ENCODE measurements around the gene SHB. TPM values are rescaled to one million over a fixed set of nuclear protein-coding genes. Genes with fewer than 3 reads are reported as not detected.

SHB gene
- total and polyA plus RNA-seq, 2 of the 13 experiments (the other 11 are each of a cell fraction or from before 2014, with no cell fraction given), result 19.4 to 20.7 TPM

DNA sequence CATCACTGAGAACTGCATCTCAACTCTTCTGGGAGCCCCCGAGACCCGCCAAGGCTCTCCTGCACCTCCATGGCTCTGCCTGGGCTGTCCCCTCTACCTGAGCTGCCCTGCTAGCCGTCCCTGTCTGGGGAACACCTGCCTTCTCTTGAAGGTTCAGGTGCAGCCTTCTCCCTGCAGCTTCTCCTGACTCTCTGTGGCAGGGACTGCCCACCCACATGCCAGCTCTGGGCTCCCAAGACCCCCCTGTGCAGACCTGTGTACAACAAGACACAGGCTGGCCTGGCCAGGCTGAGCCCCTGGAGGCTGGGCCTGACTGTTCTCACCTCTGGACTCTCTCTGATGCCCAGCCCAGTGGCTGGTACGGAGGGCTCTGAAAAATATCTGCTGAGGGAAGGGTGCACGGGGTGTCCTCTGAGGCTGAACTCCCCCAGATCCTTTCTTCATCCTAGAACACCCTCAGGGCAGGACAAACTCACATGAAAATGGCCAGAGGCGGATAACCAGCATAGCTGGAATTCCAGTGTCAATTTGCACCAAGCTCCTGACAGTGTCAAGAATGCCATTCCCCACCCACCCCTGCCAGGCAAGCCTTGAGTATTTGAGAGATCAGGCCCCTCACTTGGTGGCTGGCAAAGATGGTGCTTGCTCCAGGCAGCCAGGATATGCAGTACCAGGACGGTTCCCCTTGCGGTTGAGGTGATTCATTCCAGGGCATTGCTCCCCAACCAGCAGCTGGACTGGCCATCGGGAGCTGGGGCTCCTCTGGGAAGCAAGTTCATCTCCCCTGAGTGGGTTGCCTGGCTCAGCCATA lies 124.2 kb downstream of the SHB start:
- H3K79me2 ChIP-seq (ENCODE audit: insufficient read depth, low read length), result no peaks in the 10 kb centered on the region
- TF ChIP-seq HNF1B (CRISPR knock-in tag; IDR thresholded peaks at IDR 0.05) (no peak), ELF4 (CRISPR knock-in tag; IDR thresholded peaks at IDR 0.05; ENCODE audit: borderline replicate concordance) (no peak), PRMT3 (CRISPR knock-in tag; IDR thresholded peaks at IDR 0.05; ENCODE audit: borderline replicate concordance, low read depth) (no peak), ZNF350 (CRISPR knock-in tag; IDR thresholded peaks at IDR 0.05; ENCODE audit: borderline replicate concordance, low read depth) (no peak), AGO2 (optimal IDR thresholded peaks at IDR 0.05; ENCODE audit: low read depth, low read length) (peak; percentile 26)
- WGBS (ENCODE audit: low lambda C conversion rate), result 90% methylated on average over 4 of the region's 9 CpGs
- no peak for ATAC-seq
- no peak overlapping the region for H3K9ac ChIP-seq (ENCODE audit: insufficient read depth, low read depth, low read length)
- peaks cover 55 to 97% of the 10 kb centered on the region in 2 experiments for H3K36me3 ChIP-seq (replicated peaks in 1 of 2; ENCODE audit: control insufficient read depth in 1 of 2, insufficient read depth in 2 of 2, low read length in 2 of 2)
- BruUV-seq (replicated peaks), result no TSS peak
- peaks cover 18% of the 10 kb centered on the region; the same call in 1 of the 2 replicates for H4K20me1 ChIP-seq (ENCODE audit: insufficient read depth, low read length)
- FAIRE-seq, result no peak
- no peak overlapping the region for H2AFZ ChIP-seq (ENCODE audit: low read length)
- intact Hi-C loops (cut with micrococcal nuclease; ENCODE audit: unreplicated experiment) (no loop called here), in situ Hi-C loops (cut with HindIII; ENCODE audit: extremely low pct_ligation_motif_present, low pct_unique_long_range_greater_than_20kb) (no loop called here)
- CTCF ChIA-PET (ENCODE audit: low intra/inter-chr PET ratio, low total read pairs), result no interaction called here
- no peak overlapping the region for H3K4me3 ChIP-seq (replicated peaks in 1 of 3; ENCODE audit: insufficient read depth in 1 of 3, low read depth in 2 of 3, low read length in 3 of 3)
- H3K27me3 ChIP-seq (ENCODE audit: control insufficient read depth in 1 of 2, insufficient read depth in 2 of 2, low read length in 2 of 2), result no peaks in the 10 kb centered on the region
- POLR2A ChIA-PET, result no interaction called here
- H3K27ac ChIP-seq (ENCODE audit: extremely low read length, insufficient read depth, low read length), result no peak overlapping the region
- DNase-seq (ENCODE audit: low spot score), result no peak
- H3K4me2 ChIP-seq (ENCODE audit: low read depth, low read length), result no peak overlapping the region
- peaks cover 26% of the 10 kb centered on the region for H3K4me1 ChIP-seq (ENCODE audit: insufficient read depth, low read length)
- no peaks in the 10 kb centered on the region for H3K9me3 ChIP-seq (ENCODE audit: low read length)

DNA sequence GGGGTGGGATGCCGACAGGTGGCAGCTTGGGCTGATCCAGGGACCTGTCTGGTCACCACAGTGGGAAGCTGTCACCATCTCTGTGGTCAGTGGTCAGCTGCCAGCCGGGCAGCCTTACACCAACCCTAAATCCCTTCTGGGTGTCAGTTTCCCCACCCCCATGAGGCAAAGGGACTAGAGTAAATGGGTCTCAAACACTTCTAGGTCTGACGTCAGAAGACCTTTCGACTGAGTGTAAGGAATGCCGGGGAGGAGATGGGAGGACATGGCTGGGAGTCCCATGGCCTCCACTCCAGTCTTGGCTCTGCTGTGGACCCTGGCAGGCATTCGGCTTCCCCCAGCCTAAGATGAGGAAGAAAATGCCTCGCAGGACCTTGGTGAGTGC lies 124.8 kb downstream of the SHB start:
- no peak overlapping the region for H2AFZ ChIP-seq (ENCODE audit: low read length)
- H3K4me1 ChIP-seq (ENCODE audit: insufficient read depth, low read length), result peaks cover 32% of the 10 kb centered on the region
- no TSS peak for BruUV-seq (replicated peaks)
- H3K4me3 ChIP-seq (replicated peaks in 1 of 3; ENCODE audit: insufficient read depth in 1 of 3, low read depth in 2 of 3, low read length in 3 of 3), result no peak overlapping the region
- H3K36me3 ChIP-seq (replicated peaks in 1 of 2; ENCODE audit: control insufficient read depth in 1 of 2, insufficient read depth in 2 of 2, low read length in 2 of 2), result peaks cover 53 to 97% of the 10 kb centered on the region in 2 experiments
- in situ Hi-C loops (cut with HindIII; ENCODE audit: extremely low pct_ligation_motif_present, low pct_unique_long_range_greater_than_20kb), result no loop called here
- H3K27ac ChIP-seq (ENCODE audit: extremely low read length, insufficient read depth, low read length), result no peak overlapping the region
- no peak for ATAC-seq
- no peak for DNase-seq (ENCODE audit: low spot score)
- H3K79me2 ChIP-seq (ENCODE audit: insufficient read depth, low read length), result no peaks in the 10 kb centered on the region
- H3K9ac ChIP-seq (ENCODE audit: insufficient read depth, low read depth, low read length), result no peak overlapping the region
- FAIRE-seq, result no peak
- 90% methylated on average over 6 of the region's 7 CpGs for WGBS (ENCODE audit: low lambda C conversion rate)
- CTCF ChIA-PET (ENCODE audit: low intra/inter-chr PET ratio, low total read pairs), result no interaction called here
- no peaks in the 10 kb centered on the region for H3K27me3 ChIP-seq (ENCODE audit: control insufficient read depth in 1 of 2, insufficient read depth in 2 of 2, low read length in 2 of 2)
- POLR2A ChIA-PET, result no interaction called here
- H3K9me3 ChIP-seq (ENCODE audit: low read length), result no peaks in the 10 kb centered on the region
- peaks cover 13% of the 10 kb centered on the region; the same call in 1 of the 2 replicates for H4K20me1 ChIP-seq (ENCODE audit: insufficient read depth, low read length)
- intact Hi-C loops (cut with micrococcal nuclease; ENCODE audit: unreplicated experiment), result no loop called here
- no peak overlapping the region for H3K4me2 ChIP-seq (ENCODE audit: low read depth, low read length)
- no peak for TF ChIP-seq IRX3 (CRISPR knock-in tag; IDR thresholded peaks at IDR 0.05; ENCODE audit: borderline replicate concordance, low read depth)
- TF ChIP-seq ZNF331 (CRISPR knock-in tag; IDR thresholded peaks at IDR 0.05), result no peak
- no peak for TF ChIP-seq NBN (conservative IDR thresholded peaks at IDR 0.05)
- TF ChIP-seq RCOR2 (CRISPR knock-in tag; IDR thresholded peaks at IDR 0.05), result no peak
- TF ChIP-seq MTF2 (CRISPR knock-in tag; IDR thresholded peaks at IDR 0.05; ENCODE audit: borderline replicate concordance), result no peak
- TF ChIP-seq ZNF451 (CRISPR knock-in tag; IDR thresholded peaks at IDR 0.05), result no peak
- TF ChIP-seq ZNF773 (CRISPR knock-in tag; IDR thresholded peaks at IDR 0.05; ENCODE audit: borderline replicate concordance), result no peak
- TF ChIP-seq PREB (CRISPR knock-in tag; IDR thresholded peaks at IDR 0.05), result no peak
- no peak for TF ChIP-seq GTF2F1 (IDR thresholded peaks at IDR 0.05; ENCODE audit: low read length)
- TF ChIP-seq ZNF616 (CRISPR knock-in tag; IDR thresholded peaks at IDR 0.05; ENCODE audit: low read depth), result no peak
- TF ChIP-seq GLI4 (CRISPR knock-in tag; IDR thresholded peaks at IDR 0.05; ENCODE audit: borderline replicate concordance), result no peak
- TF ChIP-seq POGZ (CRISPR knock-in tag; IDR thresholded peaks at IDR 0.05), result no peak

Data from HepG2 (cell line).